Activated CD8-positive, alpha-beta memory T cell treated with anti-CD3 and anti-CD28 coated beads for 24 hours (primary cell): ENCODE data around the gene FXYD7.
"Not testable (repeated sequence)": the region's sequence is repeated elsewhere in the genome, so short reads cannot be mapped to it uniquely, and the experiment has no call there.

Source experiments
- DNase-seq: peaks from one replicate; pipeline ENCODE4 v3.0.0-alpha.2; 2020

The FXYD7 gene

GRCh38 chr19:35143231-35143715 lies at the start of gene FXYD7:
Gene FXYD7 (plus strand): TSS chr19:35143255. CDS start chr19:35143334, 79 bp downstream.
- DNase-seq: peak; percentile 63

- no peak for DNase-seq
Observed at GRCh38 chr19:35093430-35093829, 49.6 kb upstream of the FXYD7 start.

DNA sequence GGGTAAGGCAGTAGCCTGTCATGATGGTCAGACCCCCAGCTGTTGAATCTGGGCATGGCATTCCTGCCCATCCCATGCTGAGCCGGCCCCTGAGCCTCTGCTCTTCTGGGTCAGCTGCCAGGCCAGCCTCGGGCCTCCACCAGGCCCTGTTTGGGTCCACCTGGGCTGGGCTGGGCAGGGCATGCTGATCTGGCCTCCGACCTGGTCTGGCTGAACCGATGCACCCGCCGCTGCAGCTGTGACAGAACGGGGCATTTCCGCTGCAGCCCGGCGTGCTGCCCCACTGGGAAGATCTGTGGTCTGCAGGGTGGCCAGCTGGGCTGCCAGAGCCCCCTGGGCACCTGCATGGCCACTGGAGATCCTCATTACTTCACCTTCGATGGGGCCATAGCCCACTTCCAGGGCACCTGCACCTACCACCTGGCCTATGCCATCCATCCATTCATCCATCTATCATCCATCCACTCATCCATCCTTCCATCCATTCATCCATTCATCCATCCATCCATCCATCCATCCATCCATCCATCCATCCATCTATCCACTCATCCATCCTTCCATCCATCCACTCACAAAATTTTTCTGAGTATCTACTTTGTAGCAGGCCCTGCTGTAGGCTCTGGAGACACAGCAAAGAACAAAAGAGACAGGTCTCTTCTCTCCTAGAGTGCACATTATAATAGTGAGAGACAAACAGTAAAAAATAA lies 49.0 kb upstream of the FXYD7 start:
- DNase-seq: no peak

DNA sequence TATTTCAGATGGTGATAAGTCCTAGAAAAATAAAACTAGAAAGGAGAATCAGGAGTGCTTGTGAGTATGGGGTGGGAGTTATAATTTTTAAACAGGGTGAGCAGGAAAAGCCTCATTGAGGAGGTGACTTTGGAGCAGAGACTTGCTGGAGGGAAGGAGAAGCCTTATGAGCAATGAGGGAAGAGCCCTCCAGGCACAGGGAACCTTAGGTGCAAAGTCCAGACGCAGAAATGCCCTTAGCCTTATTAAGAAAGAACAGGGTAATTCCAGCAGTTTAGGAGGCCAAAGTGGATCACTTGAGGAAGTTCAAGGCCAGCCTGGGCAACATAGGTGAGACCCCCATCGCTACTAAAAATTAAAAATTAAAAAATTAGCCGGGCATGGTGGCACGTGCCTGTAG lies 48.4 kb upstream of the FXYD7 start:
- no peak for DNase-seq

DNA sequence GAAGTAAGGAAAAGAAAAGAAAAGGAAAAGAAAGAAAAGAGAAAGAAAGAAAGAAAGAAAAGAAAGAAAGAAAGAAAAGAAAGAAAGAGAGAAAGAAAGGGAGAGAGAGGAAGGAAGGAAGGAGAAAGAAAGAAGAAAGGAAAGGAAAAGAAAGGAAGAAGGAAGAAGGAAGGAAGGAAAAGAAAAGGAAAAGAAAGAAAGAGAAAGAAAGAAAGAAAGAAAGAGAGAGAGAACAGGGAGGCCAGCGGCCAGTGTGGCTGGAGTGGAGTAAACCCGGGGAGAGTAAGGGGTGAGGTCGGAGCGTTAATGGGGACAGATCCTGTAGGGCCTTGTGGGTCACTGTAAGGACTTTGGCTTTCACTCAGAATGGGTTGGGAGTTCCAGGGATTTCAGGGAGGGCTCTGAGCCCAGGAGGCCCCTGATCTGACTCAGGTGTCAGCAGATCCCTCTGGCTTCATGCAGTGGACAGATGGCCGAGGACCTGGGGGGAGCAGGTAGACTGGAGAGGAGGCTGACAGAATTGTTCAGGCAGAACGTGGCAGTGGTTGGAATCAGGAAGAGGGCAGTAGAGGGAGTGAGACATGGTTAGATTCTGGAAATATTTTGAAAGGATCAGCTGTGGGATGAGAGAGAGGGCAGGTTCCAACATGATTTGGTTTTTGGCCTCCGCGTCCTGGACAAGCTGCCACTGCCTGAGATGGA lies 47.2 kb upstream of the FXYD7 start:
- DNase-seq: no peak

GRCh38 chr19:35098413-35099049 lies 44.5 kb upstream of the FXYD7 start:
- DNase-seq: no peak

DNA sequence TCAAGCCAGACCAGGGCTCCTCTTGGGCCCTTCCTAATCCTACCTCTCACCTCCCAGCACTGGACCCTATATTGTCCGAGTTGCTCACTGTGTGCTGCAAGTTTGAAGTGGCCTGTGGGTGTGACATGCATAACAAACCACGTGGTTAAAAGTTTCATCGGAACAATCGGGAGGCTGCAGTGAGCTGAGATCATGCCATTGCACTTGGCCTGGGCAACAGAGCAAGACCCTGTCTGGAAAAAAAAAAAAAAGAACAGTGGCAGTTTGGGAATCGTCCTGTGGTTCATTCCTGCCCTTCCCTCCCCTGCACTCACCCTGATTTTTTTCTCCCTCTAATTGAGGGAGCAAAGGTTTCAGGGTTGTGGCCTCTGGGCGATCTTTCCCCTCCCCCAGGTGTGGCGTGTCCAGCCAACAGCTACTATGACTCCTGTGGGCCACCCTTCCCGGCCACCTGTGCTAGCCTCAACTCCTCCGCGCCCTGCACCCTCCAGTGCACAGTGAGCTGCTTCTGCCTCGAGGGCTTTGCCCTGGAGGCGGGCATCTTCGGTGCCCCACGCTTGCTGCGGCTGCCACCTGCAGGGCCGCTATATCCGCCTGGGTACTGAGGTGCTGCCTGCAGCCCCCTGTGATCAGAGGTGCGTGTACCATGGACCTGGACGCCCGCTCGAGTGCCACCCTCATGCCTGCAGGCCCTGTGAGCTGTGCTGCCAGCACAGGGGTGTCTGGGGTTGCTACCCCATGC lies 43.7 kb upstream of the FXYD7 start:
- no peak for DNase-seq

DNA sequence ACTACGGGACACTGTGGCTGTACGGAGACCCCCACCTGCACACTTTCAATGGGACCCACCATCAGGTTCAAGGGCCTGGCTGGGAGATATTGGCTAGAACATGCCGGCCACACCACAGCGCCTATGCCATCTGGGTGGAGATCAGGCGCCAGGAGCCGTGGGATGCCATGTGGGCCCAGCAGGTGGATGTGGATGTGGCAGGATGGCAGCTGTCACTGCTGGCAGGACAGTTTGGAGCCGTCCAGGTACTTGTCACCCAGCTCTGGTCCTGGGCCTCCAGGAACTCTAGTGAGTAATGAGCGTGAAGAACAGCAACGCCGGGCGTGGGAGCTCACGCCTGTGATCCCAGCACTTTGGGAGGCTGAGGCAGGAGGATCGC lies 43.2 kb upstream of the FXYD7 start:
- no peak for DNase-seq

- no peak for DNase-seq
Observed at GRCh38 chr19:35100588-35101533, 42.2 kb upstream of the FXYD7 start.

DNA sequence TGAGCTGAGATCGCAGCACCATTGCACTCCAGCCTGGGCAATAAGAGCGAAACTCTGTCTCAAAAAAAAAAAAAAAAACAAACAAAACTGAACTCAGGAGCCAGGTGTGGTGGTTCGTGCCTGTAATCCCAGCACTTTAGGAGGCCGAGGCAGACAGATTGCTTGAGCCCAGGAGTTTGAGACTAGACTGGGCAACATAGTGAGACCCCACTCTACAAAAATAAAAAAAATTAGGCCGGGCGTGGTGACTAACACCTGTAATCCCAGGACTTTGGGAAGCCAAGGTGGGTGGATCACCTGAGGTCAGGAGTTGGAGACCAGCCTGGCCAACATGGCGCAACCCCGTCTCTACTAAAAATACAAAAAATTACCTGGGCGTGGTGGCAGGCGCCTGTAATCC lies 41.1 kb upstream of the FXYD7 start:
- DNase-seq: not testable (repeated sequence)

GRCh38 chr19:35103614-35104013 lies 39.4 kb upstream of the FXYD7 start:
- not testable (repeated sequence) for DNase-seq

GRCh38 chr19:35104361-35104760 lies 38.7 kb upstream of the FXYD7 start:
- no peak for DNase-seq

GRCh38 chr19:35105047-35105410 lies 38.0 kb upstream of the FXYD7 start:
- no peak for DNase-seq

DNA sequence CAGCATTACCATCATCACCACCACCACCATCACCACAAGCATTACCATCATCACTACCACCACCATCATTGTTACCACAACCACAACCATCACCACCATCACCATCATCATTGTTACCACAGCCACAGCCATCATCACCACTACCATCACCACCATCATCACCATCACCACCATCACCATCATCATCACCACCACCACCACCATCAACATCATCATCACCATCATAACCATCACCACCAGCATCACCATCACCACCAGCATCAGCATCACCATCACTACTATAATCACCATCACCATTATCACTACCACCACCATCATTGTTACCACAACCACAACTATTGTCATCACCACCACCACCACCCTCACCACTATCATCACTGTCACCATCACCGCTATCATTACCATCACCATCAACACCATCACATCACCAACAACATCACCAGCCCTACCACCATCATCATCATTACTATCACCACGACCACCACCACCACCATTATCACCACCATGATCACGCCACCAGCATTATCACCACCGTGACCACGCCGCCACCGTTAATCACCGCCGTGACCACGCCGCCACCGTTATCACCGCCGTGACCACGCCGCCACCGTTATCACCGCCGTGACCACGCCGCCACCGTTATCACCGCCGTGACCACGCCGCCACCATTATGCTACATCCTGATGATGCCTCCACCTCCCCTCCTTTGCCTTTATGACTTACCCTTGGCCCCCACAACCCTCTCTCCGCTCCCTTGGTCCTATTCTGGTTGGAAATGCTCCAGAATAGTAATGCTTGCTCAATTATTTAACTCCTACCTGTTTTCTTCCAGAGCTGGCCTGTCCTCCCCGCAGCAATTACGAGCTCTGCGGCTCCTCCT lies 37.4 kb upstream of the FXYD7 start:
- no peak for DNase-seq

GRCh38 chr19:35106291-35106583 lies 36.8 kb upstream of the FXYD7 start:
- no peak for DNase-seq

GRCh38 chr19:35106898-35107541 lies 36.0 kb upstream of the FXYD7 start:
- DNase-seq: no peak

DNA sequence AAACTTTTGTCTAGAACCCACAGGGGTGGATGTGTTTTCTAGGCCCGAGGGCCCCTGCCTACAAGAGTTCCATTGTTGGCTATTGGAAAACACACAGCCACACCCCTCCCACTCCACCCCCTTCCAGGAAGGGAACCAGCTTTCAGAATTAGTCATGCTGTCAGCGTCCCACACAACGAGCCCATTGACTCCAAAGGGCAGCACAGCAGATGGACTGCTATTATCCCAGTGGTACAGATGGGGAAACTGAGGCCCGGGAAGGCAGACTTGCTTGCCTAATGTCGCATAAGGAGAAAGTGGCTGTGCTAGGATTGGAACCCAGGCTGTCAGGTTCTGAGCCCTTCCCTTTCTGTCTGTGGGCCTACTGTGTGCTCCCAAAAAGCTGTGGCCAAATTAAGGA lies 35.5 kb upstream of the FXYD7 start:
- DNase-seq: no peak

GRCh38 chr19:35108730-35109129 lies 34.3 kb upstream of the FXYD7 start:
- DNase-seq: no peak

GRCh38 chr19:35109395-35110112 lies 33.5 kb upstream of the FXYD7 start:
- no peak for DNase-seq

- no peak for DNase-seq
Observed at GRCh38 chr19:35110974-35111373, 32.1 kb upstream of the FXYD7 start.
